ENCODE results near the gene HSFX1. TPM values are rescaled to one million over a fixed set of nuclear protein-coding genes. Genes with fewer than 3 reads are reported as not detected.
"Not testable (repeated sequence)": the region's sequence is repeated elsewhere in the genome, so short reads cannot be mapped to it uniquely, and the experiment has no call there.

The HSFX1 gene
- 1 to 10 TPM in 3 of 4 donors, under 1 TPM in 1; 0.54 to 3.4 (median 2.6) TPM for total RNA-seq

- WGBS, 2 donors, result no CpG with 5 or more reads among the region's 17 CpGs
Measured at GRCh38 chrX:149773768-149774167, at the start of gene HSFX1. Gene HSFX1 (plus strand): TSS chrX:149774068. CDS start chrX:149774682, 614 bp downstream.

GRCh38 chrX:149727308-149727707, 46.6 kb upstream of the HSFX1 start:
- H3K9me3 ChIP-seq; H3K27me3 ChIP-seq; DNase-seq; H3K4me1 ChIP-seq; H3K27ac ChIP-seq; intact Hi-C loops (cut with DNase I); H3K36me3 ChIP-seq; H3K4me3 ChIP-seq (replicated peaks in 1 of 3): not testable (repeated sequence)
- WGBS, 2 donors, result no CpG with 5 or more reads among the region's 7 CpGs

More at GRCh38 chrX:149773768-149774167, at the start of gene HSFX1:
- H3K9me3 ChIP-seq; intact Hi-C loops (cut with DNase I); DNase-seq; H3K4me3 ChIP-seq (replicated peaks in 1 of 3); H3K27me3 ChIP-seq; H3K27ac ChIP-seq; H3K4me1 ChIP-seq; H3K36me3 ChIP-seq: not testable (repeated sequence)

GRCh38 chrX:149742269-149742668, 31.6 kb upstream of the HSFX1 start:
- H3K36me3 ChIP-seq; H3K4me3 ChIP-seq (replicated peaks in 1 of 3); H3K4me1 ChIP-seq; DNase-seq; H3K27me3 ChIP-seq; H3K9me3 ChIP-seq; intact Hi-C loops (cut with DNase I); H3K27ac ChIP-seq: not testable (repeated sequence)
- WGBS, 2 donors, result no CpG with 5 or more reads among the region's 6 CpGs

- H3K36me3 ChIP-seq; H3K4me1 ChIP-seq; H3K27ac ChIP-seq; H3K27me3 ChIP-seq; intact Hi-C loops (cut with DNase I); H3K9me3 ChIP-seq; H3K4me3 ChIP-seq (replicated peaks in 1 of 3); DNase-seq: not testable (repeated sequence)
- no CpG with 5 or more reads among the region's 6 CpGs for WGBS, 2 donors
Measured at GRCh38 chrX:149746390-149747007, 27.4 kb upstream of the HSFX1 start.

GRCh38 chrX:149757206-149758067, 16.4 kb upstream of the HSFX1 start:
- TF ChIP-seq POLR2A (IDR thresholded peaks at IDR 0.05) (no peak), CTCF (IDR thresholded peaks at IDR 0.05) (no peak)
- H3K27me3 ChIP-seq, result no peaks in the 10 kb centered on the region
- H3K4me1 ChIP-seq, result no peaks in the 10 kb centered on the region
- no peak overlapping the region for H3K27ac ChIP-seq
- DNase-seq, result no peak
- 100% methylated on average over 2 of the region's 8 CpGs; no CpG with 5 or more reads in 1 of the 2 donors for WGBS, 2 donors
- H3K9me3 ChIP-seq, result no peaks in the 10 kb centered on the region
- H3K4me3 ChIP-seq (replicated peaks in 1 of 3), result no peak overlapping the region
- H3K36me3 ChIP-seq, result no peaks in the 10 kb centered on the region
- intact Hi-C loops (cut with DNase I), result no loop called here

- 96% methylated on average over 9 of the region's 18 CpGs; no CpG with 5 or more reads in 1 of the 2 donors for WGBS, 2 donors
- DNase-seq, result no peak
Measured at GRCh38 chrX:149758068-149758714, 15.7 kb upstream of the HSFX1 start.

GRCh38 chrX:149758715-149759078, 15.2 kb upstream of the HSFX1 start:
- WGBS, 2 donors, result no CpG with 5 or more reads among the region's 17 CpGs
- DNase-seq; intact Hi-C loops (cut with DNase I): not testable (repeated sequence)

More at GRCh38 chrX:149758068-149758714, 15.7 kb upstream of the HSFX1 start:
- Histone ChIP-seq H3K4me3 (replicated peaks in 1 of 3) (no peak overlapping the region), H3K27me3 (no peaks in the 10 kb centered on the region), H3K4me1 (no peaks in the 10 kb centered on the region), H3K9me3 (no peaks in the 10 kb centered on the region), H3K27ac (no peak overlapping the region), H3K36me3 (no peaks in the 10 kb centered on the region)
- intact Hi-C loops (cut with DNase I), result no loop called here
- TF ChIP-seq CTCF (IDR thresholded peaks at IDR 0.05) (no peak), POLR2A (IDR thresholded peaks at IDR 0.05) (no peak)

More at GRCh38 chrX:149758715-149759078, 15.2 kb upstream of the HSFX1 start:
- not testable (repeated sequence) for H3K27ac ChIP-seq; H3K4me3 ChIP-seq (replicated peaks in 1 of 3); H3K36me3 ChIP-seq; H3K4me1 ChIP-seq; H3K9me3 ChIP-seq; H3K27me3 ChIP-seq

Measured in thyroid gland (tissue), 4 donors.